GM19397 (cell line): ENCODE results near the gene TAPBP.
"Not testable (repeated sequence)": the region's sequence is repeated elsewhere in the genome, so short reads cannot be mapped to it uniquely, and the experiment has no call there.

Experiments
- ATAC-seq: cut with Tn5 transposase; IDR thresholded peaks from one replicate; pipeline ENCODE4 v1.9.1; 2021; ENCODE audit warnings: mild to moderate bottlenecking, moderate library complexity; ENCODE audit not compliant: unreplicated experiment

Gene TAPBP

DNA sequence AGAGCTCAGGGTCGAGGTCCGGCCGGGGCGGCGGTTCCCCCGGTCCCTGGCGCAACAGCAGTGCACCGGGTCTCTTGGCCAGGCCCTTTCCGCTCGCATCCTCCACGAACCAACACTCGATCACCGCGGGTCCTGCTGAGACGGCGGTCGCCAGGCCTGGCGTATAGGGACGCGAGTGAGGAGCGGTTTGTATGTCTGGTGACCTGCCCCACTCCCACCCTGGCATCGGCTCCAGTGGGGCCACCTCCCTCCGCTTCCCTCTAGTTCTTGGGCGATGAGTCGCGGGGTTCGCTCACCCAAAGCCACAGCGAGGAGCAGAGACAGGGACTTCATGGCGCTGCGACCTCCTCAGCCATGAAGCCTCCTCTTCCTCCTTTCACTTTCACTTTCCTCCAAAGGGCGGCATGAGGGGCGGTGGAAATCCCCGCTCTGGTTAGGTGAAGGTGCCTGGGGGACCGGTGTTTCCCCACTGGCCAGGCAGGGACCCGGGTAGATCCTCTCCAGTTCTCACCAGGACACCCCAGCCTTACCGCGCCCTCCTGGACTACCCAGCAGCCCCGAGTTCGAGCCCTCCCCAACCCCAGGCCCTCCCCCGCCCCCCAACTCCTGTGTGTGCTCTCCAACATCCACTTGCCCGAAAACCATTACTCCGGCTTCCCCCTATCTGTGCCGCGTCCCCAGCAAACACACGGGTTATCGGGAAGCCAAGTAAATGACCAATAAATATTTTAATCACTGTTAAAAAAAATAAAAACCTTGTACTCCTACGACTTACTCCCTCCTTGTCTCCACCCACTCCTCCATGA lies at the start of gene TAPBP:
Gene TAPBP (minus strand): TSS at position 370 of the 806 bp plus-strand sequence. CDS start 37 bp downstream, at position 333.
- ATAC-seq: peak; percentile 35

DNA sequence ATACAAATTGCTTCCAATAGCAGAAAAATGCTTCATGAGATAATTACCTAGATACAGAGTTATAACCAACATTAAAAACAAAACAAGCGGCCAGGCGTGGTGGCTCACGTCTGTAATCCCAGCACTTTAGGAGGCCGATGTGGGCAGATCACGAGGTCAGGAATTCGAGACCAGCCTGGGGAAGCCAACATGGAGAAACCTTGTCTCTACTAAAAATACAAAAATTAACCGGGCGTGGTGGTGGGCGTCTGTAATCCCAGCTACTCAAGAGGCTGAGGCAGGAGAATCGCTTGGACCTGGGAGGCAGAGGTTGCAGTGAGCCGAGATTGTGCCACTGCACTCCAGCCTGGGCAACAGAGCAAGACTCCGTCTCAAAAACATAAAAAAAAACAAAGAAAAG lies 49.6 kb upstream of the TAPBP start:
- ATAC-seq: not testable (repeated sequence)

DNA sequence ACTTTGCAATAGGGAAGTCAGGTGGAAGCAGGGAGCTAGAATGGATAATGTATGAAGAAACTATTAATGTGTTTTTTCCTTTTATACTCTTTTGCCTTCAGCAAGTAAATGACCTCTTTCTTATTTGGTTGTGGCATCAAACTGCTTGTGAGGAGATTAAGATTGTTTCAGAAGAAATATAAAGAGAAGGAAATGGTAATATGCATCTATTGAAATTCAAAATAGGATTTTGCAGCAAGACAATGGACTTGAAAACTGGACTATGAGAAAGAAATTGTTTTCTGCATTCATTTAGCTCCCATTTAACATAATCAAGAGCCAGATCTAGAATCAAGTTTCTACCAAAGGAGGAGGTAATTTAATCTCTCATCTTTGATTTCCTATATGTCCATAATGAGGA lies 45.5 kb upstream of the TAPBP start:
- no peak for ATAC-seq

GRCh38 chr6:33357160-33357871 lies 43.4 kb upstream of the TAPBP start:
- ATAC-seq: not testable (repeated sequence)

GRCh38 chr6:33356295-33356694 lies 42.4 kb upstream of the TAPBP start:
- ATAC-seq: no peak

DNA sequence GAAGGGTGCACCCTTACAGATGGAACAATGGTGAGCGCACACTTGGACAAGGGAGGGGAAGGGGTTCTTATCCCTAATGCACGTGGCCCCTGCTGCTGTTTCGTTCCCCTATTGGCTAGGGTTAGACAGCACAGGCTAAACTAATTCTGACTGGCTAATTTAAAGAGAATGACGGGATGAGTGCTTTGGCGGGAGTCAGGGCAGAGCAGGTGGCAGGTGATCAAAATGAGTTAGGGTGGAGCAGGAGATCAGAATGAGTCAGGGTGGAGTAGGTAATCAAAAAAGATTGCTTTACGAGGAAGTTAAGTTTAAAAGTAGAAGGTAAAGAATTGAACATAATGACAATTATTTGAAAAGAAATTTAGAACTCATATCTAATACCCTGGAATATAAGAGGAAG lies 42.0 kb upstream of the TAPBP start:
- ATAC-seq: not testable (repeated sequence)

DNA sequence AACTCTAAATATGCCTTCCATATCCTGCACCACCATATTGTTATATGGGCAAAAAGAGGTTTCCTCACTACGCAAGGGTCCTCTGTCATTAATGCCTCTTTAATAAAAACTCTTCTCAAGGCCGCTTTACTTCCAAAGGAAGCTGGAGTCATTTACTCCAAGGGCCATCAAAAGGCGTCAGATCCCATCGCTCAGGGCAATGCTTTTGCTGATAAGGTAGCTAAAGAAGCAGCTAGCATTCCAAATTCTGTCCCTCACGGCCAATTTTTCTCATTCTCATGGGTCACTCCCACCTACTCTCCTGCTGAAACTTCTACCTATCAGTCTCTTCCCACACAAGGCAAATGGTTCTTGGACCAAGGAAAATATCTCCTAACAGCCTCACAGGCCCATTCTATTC lies 33.9 kb upstream of the TAPBP start:
- no peak for ATAC-seq

GRCh38 chr6:33346972-33347371 lies 33.1 kb upstream of the TAPBP start:
- not testable (repeated sequence) for ATAC-seq

DNA sequence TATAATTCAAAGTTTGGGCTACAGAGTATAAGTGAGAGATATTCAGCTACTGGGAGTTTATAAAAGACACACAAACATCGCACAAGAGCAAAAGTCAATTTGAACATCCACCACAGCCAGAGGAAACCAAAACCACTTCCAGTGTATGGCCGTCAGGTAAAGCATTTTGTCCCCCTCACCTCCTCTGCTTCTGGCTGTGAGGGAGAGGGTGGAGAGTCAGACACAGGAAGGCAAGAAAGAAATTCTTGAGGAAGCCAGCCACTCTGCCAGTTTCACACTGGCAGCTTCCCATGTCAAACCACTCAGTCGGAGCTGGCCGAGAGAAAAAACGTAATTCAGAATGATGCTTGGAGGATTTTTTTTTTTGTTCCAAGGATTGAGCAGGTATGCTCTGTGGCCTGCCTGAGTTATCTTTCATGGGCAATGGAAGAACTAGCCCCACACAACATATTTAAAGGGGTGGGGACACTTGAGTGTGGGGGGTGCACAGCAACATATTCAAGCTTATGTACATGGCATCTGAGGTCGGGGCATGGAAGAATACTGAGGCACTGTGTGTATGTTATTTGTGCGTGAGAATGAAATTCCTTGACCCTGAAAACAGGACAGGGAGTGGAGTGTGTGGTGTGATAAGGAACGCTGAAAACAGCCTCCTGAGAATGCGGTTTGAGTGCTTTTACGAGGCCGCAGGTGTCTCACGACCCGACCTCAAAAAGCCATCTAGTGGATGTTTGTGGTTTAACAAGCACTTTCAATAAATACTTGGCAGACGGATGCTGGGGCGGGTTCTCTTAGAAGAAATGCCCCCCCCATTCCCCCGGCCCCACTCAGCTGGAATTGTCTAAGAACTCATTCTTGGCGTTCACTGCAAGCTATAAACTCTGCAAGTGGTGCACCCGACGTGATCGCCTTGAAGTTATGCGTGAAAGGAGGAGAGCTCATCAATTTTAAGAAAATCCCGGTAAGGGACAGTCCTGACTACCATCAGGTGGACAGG lies 31.1 kb upstream of the TAPBP start:
- no peak for ATAC-seq

GRCh38 chr6:33343953-33344611 lies 30.2 kb upstream of the TAPBP start:
- ATAC-seq: peak; percentile 57

DNA sequence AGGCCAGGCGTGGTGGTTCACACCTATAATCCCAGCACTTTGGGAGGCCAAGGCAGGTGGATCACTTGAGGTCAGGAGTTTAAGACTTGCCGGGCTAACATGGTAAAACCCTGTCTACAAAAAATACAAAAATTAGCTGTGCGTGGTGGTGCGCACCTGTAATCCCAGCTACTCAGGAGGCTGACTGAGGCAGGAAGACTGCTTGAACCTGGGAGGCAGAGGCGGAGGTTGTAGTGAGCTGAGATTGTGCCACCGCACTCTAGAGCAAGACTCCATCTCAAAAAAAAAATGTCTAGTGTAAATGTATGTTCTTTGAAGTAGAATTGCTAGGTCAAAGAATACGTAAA lies 29.7 kb upstream of the TAPBP start:
- not testable (repeated sequence) for ATAC-seq

GRCh38 chr6:33339193-33339592 lies 25.3 kb upstream of the TAPBP start:
- ATAC-seq: no peak

DNA sequence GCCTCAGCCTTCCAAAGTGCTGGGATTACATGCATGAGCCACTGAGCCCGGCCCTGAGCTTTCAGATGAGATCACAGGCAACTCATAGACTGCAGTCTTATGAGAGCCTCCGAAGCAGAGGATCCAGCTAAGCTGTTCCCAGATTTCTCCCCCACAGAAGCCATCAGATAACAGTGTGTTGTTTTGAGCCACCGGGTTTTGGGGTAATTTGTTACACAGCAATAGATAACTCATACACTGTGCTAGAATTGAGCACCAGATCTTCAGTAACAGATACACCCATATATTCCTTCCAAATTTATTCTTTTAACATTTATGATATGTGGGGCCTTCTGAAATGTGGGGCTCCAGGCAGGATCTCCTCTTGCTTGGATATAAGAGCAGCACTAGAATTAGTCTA lies 22.6 kb upstream of the TAPBP start:
- ATAC-seq: no peak

DNA sequence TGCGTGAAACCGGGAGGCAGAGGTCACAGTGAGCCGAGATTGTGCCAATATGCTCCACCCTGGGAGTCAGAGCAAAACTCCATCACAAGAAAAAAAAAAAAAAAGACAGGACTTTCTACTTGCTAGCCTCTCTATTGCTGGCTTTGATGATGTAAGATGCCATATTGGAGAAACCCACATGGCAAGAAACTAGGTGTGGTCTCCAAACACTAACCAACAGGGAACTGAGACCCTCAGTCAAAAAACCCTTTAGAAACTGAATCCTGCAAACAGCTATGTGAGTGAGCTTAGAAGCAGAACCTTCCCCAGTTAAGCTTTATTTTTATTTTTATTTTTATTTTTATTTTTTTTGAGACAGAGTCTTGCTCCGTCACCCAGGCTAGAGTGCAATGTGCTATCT lies 22.0 kb upstream of the TAPBP start:
- ATAC-seq: no peak

DNA sequence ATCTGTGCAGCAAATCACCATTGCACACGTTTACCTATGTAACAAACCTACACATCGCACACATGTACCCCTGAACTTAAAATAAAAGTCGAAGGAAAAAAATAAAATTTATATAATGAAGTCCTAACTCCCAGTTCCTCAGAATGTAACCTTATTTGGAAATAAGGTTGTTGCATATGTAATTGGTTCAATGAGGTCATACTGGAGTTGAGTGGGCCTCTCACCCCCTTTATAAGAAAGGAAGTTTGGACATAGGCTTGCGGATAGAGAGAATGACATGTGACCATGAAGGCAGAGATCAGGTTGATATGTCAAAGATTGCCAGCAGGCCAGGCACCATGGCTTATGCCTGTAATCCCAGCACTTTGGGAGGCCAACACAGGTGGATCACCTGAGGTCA lies 19.8 kb upstream of the TAPBP start:
- ATAC-seq: no peak

DNA sequence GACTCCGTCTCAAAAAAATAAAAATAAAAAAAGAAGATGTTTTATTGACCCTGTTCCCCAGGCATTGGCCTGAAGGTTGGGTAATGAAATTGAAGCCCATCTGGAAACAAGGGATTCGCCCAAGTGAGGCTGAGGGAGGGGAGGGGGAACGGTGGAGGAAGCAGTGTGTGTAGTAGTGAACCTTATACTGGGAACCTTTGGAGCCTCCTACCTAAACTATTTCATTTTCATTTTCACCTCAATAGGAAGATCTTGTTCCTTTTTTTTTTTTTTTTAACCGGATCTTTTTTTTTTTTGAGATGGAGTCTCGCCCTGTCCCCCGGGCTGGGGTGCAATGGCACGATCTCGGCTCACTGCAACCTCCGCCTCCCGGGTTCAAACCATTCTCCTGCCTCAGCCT lies 16.9 kb upstream of the TAPBP start:
- ATAC-seq: no peak

- no peak for ATAC-seq
Measured at GRCh38 chr6:33329058-33329457, 15.2 kb upstream of the TAPBP start.

DNA sequence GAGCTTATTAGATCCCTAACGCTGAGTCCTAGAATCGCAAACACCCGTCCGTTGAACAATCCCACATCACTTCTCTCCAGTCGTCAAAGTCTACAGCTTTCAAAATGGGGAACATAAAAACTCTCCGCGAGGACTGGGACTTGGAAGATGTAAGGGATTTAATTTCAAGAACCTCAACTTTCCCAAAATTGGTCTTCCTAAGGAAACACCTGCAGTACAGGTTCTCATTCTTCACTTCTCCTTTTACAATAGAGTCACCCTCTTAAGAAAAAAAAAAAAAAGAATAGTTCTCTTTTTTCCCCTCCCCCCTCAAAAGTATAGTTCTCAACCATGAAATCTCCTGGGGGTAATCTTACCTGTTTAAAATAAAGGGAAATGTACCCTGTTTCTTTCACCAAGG lies 10.2 kb upstream of the TAPBP start:
- no peak for ATAC-seq

DNA sequence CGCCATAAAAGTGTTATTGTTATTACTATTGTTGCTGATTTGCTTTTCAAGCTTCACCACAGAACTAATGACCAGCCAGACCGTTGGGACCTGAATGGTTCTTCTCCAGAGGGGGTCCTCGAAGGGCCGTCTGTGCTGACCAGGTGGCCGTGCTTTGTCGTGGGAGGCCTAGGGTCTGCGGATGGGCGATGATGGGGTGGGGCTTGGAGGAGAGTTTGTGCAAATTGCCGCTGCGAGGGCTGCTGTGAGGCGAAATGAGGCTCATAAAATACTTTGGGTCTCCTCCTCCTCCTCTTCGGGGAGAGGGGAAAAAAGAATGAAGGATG lies 9.7 kb upstream of the TAPBP start:
- ATAC-seq: peak; percentile 1

DNA sequence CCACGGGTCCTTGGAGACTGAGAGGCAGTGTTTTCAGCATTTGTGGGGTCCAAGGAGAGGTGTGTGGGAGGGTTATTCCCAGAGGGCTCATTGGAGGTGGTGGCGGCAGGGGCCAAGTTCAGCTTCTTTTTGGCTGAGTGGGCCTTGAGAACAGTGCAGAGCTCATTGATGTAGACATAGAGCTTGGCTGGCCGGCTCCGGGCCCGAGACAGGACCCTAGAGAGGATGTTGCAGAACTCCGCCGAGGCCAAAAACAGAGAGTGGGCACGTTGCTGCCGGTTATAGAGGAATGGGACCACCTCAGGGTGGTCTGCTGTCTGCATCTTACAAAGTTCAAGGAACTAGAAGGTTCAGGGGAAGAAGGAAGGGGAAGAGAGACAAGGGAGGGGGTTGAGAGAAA lies 7.3 kb upstream of the TAPBP start:
- no peak for ATAC-seq
